HCEC 1CT (cell line): ENCODE data around the gene HES7.
"Not testable (repeated sequence)": the region's sequence is repeated elsewhere in the genome, so short reads cannot be mapped to it uniquely, and the experiment has no call there.

Source experiments
- DNase-seq: peaks from one replicate; pipeline ENCODE4 v3.0.0-alpha.2; 2017

The HES7 gene

DNA sequence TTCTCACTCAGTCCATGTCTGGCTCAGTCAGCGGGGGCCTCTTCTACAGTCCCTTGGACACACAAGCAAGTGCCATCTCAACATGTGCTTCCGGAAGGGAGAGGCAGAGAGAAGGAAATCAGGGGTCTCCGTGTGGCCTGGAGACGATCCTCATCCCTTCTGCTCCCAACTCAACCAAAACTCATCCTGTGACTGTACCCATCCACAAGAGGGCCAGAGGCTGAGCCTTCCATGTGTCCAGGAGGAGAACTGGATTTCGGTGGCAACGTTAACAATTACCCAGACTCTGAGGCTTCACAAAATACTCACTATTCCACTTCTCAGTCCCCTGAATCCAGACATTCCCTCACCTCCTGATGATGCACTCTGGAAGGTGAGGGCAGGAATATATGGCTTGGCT is 28.5 kb downstream of the HES7 start:
- DNase-seq: no peak

DNA sequence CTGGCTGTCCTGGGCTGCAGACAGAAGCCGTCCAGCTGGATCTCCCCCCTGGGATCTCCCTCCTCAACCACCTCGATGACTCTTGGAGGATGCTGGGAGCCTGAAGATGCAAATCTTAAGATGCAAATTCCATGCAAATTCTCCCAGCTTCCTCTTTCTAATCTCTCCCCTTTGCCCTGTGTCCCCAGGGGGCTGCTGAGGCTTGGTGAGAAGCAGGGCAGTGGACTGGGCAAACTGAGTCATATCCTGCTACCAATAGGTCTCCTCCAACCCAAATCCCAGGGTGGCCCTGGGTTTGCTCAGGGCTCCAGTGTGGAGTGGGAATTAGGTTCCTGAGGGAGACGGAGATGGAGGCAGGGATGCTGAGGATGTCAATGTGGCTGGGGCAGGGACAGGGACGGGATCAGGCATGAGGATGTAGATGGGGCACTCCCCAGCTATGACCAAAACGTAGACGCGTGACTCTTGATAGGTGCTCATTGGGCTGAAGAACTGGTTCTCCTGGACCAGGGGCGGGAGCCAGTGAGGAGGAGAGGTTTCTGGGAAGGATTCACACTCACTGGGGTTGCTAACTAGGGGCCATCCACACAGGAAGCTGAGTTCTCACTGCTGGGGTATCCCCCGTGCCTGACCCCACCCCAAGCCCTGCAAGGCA is 32.7 kb downstream of the HES7 start:
- no peak for DNase-seq

DNA sequence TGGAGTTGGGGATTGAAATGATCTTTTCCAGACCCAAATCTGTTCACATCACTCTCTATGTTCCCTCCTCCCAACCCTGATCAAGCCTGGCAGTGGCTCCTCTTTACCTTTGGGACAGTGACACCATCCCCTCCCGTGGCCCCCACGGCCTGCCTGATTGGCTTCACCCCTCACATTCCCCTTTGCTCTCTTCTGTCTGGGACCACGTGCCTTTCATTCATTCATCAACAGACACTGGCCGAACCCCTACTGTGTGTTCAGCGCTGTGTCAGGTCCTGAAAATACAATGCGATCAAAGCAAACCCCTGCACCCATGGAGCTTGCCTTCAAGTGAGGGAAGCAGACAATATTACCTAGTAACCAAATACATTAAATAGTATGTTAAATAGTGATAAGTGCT is 34.2 kb downstream of the HES7 start:
- DNase-seq: no peak

DNA sequence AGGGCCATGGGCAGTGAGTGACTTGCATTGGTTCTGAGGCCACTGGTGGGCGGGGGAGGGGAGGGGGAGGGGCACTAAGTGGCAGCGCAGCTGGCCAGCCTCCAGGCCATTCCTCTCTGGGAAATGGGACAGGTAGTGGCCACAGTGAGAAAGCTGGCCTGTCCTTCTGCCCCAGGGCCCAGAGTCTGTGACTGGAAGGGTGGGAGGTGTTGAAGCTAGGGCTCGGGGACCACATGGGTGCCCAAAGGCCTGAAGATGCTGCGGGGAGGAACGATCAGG is 36.0 kb downstream of the HES7 start:
- DNase-seq: no peak

DNA sequence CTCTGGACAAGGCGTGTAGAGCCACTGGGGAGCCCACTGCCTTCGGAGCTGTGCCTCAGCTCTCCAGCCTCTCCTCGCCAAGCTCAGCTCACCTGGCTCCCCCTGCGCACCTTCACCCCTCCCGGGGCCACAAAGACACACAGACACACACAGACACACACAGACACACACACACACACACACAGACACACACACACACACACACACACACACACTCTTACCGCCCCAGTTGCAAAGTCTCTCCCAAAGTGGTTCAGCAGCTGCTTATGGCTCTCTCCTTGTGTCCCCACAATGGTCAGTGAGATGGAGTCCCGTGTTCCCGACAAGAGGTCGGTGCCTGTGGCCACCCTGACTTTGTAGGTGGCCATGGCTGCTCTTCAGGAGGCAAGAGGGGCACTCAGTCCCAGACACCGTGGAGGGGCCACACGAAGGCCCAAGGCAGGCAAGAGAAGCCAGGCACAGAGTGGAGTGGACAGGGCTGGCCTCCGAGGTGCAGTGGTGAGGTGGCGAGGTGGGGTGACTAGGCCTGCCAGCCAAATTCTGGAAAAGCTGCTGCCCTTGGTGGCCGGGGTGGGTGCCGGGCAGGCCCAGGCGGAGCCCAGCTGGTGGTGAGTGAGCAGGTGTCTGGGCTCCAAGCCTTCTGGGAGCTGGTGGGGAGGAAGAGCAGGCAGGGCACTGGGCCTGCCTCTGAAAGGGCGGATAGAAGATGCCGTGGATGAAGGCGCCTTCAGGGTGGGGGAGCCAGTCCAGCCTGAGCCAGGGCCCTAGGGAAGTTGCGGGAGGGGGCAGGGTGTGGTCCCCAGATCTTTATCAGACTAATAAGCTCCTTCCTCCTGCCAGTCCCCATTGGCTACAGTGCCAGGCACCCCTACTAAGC is 36.6 kb downstream of the HES7 start, which contains the start of gene ALOX12B:
TSS of gene ALOX12B (minus strand) at position 642 of the 877 bp plus-strand sequence. CDS start at position 368, 274 bp downstream.
- DNase-seq: no peak

DNA sequence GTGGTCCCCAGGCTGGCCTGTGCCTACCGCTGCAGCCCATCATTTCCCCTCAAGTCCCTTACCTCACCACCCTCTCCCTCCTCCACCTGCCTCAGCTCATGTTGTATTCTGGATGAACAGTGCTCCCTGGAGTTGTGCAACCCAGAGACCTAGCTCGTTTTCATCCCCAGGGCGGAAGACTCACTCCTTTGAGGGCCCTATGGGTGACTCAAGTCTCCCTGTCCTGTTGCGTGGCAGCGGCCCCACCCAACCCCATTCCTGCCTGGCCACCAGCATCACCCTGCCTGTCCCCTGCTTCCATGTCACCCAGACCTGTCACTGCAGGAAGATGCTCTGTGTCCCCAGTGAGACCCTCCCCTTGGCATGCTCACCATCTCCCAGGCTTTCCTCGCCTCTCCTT is 39.7 kb downstream of the HES7 start:
- no peak for DNase-seq

DNA sequence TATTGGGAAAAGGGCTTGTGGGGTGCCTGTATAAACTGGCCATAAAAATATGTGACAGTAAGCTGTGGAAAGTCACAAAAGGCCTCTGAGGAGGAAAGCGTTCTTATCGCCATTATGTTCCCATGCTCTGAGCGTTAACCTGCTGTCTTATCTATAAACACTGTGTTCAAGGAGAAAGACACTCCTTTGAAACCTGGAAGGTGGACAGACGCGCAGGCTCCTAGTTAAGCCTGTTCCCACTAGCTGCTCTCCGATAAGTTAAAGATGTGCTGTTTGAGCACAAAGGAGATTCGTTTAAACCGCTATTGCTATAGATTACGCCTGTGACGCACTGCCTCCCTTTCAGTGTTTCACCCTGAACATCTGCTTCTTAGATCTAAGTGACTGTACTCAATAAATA is 41.6 kb downstream of the HES7 start:
- no peak for DNase-seq

DNA sequence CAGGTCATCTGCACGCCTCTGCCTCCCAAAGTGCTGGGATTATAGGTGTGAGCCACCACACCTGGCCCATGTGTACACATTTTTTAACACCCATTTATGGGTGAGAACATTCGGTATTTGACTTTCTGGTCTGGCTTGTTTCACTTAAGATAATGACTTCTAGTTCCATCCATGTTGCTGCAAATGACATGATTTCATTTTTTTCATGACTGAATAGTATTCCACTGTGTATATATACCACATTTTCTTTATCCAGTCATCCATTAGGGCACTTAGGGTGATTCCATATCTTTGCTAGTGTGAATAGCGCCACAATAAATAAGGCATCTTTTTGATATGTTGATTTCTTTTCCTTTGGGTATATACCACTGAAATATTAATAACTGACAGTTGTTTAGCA is 42.0 kb downstream of the HES7 start:
- DNase-seq: no peak

DNA sequence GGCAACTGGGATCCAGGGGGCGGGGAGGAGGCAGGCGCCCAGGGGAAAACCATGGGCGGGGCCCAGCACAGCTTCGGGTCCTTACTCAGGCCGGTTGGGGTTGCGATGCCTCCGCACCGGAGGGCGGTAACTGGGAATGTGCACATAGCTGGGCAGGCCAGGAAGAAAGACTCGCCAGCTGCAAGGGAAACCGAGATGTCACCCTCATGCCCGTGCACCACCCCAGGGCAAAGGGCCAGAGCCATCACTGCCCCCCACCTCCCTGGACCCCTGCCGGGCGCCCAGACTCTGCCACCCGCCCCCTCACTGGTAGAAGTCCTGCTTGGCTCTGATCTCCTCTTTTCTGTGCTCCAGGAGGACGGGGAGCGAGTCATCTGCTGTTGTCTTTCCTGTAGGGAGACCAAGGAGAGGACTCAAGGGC is 43.1 kb downstream of the HES7 start:
- DNase-seq: no peak

DNA sequence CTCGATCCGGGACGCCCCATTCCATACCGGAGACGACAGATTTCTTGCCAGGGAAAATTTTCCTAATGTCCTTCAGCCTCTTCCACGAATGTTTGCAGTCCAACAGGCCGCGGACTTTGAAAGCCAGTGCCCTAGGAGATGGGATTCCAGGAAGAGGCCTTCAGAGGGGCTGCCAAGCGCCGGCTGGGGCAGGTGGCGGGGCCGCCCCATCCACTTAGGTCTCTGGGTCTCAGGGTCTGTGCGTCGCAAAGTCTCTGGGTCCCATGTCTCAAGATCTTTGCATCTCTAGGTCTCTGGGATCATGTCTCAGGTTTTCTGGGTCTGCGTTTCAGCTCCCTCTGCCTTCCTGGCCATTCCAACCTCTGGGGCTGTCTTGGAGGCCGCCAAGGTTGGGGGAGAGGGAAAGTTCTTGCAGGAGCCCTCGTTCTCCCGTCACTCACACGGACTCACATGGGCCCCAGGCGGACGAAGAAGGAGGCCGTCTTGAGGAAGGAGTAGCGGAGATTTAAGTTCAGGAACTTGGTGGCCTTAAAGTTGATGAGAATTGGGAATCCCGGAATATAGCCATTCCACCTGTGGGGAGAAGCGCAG is 43.6 kb downstream of the HES7 start:
- DNase-seq: no peak

DNA sequence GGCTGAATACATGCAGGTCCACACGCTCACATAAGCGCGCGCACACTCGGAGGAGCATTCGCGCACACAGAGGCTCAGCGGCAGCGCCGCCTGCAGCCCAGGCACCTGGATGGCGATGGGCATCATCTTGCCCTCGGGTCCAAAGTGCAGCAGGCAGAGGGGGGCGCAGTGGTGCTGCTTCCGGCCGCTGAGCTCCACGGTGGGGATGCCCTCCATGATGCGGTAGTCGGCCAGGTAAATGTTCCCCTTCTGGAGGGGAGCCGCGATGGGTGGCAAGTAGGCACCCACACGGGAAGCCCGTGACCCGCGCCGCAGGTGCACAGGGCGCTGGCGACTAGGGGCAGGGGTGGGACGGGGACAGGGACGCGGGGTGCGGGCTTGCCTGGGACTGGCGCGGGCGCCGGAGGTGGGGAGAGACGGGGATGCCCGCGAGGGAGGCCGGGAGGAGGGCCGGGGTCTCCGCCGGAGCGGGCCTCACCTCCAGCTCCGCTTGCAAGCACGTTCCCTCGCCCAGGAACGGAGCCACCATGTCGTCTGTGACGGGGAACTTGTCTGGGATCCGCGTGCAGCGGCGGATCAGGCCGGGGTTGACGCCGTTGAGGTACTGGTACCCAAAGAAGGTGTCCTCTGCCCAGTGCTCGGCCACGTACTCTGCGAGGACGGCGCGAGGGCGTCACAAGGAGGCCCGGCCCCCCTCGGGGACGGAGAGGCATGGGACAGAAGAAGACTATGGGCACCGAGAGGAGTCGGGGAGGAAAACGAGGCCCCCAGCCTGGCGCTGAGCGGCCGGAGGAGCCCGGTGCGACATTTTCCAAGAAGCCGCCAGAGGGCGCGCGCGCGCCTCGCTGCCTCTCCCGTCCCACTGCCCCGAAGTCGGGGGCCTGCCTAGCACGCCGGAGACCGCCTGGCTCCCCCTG is 44.4 kb downstream of the HES7 start:
- DNase-seq: peak; percentile 26

DNA sequence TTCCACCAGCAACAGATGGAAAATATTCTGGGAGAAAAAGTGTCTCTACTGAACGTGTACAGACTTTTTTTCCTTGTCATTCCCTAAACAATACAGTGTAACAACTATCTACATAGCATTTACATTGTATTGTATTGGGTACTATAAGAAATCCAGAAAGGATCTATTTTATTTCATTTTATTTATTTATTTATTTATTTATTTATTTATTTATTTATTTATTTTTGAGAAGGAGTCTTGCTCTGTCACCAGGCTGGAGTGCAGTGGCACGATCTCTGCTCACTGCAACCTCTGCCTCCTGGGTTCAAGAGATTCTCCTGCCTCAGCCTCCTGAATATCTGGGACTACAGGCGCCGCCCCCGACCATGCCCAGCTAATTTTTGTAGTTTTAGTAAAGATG is 46.0 kb downstream of the HES7 start:
- not testable (repeated sequence) for DNase-seq

DNA sequence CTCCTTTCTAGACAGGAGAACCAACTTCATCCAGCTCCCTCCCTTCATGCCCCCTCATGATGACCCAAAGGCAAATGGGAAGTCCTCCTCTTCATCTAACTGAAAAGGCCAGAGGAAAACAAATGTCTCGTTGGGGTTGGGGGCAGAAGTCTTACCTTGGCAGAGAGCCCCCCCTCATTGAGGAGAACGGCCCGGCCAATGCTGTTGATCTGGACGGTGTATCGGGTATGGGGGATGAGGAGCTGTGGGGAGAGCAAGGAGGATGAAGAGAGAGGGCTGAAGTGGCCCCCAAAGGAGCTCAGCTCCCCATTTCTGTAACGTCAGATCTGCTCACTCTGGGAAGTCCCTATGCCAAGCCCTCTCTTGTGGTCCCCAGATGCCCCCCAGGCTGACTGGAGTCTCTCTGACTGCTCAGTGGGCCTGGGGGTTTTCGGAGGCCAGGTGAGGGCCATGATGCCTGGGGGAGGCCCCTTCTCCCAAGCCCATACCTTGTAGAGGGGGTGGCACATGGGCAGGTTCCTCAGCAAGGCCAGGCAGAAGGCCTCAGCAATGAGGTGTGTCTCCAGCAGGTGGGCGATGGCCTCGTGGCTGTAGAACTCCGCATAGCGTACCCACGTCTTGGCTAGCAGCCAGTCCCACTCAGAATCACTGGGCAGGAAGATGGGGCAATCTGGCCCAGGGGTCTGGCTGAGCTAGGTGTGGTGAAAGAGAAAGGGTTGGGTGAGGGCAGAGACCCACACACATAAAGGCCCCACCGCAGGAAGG is 47.2 kb downstream of the HES7 start:
- DNase-seq: no peak

DNA sequence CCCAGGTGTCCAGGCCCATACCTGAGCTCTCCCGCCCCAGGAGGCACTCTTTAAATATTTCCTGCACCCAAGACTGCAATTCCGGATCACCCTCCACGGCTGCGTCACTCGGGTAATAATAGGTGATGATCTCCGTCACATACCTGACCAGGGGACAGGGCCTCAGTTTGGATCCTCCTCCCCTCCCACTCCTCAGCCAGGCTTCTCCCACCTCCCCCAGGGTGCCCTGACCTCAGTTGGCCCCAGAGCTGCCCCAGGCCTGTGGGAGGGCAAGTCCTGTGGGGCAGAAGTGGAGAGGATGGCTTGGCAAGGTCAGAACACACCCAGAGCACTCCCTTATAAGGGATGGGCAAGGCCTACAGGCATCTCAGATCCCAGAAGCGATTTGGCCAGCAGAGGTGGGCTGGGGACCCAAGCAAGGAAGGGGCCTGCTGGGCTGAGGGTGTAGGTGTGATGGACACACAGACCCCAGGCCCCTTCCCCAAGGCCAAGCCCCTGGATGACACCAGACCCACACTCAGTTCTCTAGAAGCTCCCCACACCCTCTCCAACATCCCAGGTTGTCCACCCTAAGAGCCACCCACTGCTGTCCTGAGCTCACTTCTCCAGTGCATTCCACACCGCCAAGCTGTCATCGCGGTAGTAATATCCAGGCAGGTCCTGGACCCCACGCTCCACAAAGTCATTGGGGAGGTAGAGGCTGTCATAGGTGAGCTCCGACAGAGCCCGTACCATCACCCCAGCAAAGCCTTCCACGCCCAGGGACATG is 48.1 kb downstream of the HES7 start:
- DNase-seq: no peak

DNA sequence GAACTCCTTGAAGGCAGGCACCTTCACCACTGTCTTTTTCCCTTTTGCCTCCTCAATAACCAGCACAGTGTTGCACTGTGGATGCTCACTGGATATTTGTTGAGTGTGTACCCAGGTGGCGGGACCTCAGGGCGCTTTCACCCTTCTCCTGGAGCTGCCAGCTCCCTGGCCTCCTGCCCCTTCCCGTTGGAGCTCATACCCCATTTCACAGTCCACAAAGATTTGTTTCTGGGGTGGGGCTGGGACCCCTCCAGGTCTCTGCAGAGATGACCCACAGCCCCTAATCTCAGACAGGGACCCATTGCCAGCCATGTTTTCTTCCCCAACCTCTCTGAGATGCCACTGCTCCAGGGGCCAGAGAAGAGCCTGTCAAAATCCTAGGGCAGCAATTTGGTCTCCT is 48.8 kb downstream of the HES7 start:
- no peak for DNase-seq

DNA sequence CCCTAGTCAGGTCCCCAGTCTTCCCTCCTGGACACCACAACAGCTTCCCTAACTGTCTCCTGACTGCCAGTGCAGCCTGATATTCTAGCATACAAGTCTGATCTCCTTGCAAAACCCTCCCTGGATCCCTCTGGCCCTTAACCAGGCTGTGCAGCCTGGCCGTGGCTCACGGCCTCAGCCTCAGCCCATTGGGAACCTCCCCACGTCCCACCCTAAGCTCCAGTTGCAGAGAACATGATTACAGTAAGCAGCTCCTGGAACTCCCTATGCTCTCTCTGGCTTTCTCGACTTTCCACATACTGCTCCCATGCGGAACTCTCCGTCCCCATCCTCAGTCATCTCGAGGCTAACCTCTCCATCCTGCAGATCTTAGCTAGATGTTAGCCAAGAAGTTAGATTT is 49.4 kb downstream of the HES7 start:
- no peak for DNase-seq

DNA sequence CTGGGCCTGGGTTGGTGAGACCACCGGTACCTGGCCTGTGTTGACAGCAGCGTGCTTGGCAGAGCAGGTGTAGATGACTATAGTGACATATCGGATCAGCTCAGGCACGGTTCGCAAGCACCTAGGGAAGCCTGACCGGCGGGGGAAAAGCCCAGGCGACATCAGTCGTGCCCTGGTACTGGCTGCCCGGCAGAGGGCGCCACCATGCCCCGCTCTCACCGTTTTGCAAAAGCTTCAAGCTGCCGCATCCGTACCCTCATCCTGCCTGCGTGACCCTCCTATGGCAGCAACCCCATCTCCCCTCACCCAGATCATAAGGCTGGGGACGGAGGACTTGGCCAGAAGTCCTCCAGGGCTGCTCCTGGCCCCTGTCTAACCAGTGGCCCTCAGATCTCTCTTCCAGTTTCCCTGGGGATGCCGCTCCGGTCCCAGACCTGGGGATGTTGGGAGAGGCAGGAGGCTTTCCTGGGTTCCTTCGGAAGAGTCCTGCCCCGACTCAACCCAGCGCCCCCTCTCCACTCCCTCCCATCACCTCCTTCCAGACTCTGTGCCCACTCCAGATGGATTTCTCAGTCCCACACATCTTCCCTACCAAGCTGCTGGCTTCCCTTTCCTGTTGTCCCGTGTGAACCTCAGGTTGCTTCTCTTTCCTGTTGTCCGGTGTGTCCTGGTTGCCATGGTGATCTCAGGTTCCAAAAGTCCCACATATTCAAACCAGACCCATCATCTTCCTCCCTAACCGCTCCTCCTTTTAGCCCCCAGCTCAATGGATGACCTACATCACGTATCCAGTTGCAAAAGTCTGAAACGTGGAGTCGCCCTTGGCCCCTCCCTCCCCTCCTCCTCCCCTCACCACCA is 50.0 kb downstream of the HES7 start:
- peak; percentile 42 for DNase-seq

DNA sequence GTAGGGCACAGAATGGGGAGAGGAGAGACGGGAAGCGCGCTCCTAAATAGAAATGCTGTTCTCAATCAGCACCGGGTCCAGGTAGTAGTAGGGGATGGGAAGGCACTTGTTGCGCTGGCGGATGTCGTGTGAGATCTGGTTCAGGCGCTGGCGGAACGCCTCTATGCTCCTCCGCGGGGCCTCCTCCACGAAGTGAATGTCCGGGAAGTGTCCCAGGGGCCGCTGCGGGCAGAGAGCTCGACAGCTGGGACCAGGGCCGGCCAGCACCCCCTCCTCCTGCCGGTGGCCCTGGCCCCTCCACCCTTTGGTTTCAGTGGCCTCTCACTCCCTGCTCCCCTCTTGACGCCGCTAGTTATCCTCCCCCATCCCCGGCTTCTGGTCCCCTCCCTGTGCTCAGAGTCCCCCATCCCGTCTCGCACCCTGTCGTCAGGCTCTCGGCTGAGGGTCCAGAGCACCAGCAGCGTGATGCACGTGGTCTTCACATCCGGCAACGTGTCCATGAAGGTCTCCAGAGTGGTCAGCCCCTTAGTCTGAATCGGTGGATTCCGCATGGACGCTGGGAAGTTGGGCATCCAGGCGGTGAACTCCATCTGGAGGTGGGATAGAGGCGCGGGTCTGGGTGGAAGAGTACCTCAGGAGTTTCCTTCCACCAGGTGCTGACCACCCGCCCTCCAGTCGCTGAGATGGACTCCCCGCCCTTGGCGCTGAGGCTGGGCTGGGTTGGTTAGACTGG is 51.0 kb downstream of the HES7 start:
- DNase-seq: no peak

DNA sequence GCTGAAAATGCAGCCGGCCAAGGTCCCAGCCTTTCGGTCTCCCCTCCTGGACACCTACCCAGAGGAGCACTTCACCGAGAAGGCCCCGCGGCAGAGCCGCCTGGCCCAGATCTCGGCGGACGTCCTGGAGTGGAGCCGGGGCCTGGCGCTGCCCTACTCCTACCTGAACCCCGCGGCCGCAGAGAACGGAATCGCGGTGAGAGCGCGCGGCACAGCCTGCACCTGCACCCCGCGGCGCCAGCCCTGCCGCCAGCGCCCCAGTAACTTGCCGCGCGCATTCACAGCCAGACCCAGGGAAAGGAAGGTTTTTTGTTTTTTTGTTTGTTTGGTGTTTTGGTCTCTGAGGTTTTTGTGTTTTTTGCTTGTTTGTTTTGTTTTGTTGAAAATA is 51.6 kb downstream of the HES7 start:
- no peak for DNase-seq

DNA sequence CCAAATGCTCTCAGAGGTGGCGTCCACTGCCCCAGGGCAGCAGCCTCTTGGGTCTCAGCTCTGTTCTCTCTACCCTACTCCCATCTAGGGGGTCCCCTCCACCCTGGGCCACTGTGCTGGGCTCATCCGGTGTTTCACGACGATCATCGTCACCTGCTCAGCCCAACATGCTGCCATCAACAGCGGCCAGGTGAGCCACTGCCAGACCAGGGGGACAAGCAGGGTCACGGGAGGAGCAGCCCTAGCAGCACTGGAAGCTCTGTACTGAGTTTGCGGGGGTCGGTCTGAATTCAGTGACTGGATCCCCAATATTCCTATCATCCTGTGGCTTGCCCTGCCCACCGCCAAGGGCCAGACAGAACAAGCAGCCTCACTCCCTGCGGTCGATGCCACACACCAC is 52.4 kb downstream of the HES7 start:
- DNase-seq: no peak
